Fibroblast of lung (primary cell): ENCODE results near the gene SH3GL3. TPM values are rescaled to one million over a fixed set of nuclear protein-coding genes. Genes with fewer than 3 reads are reported as not detected.

ENCODE experiments used
- DNase-seq, 2 donors: peaks; one replicate each; pipeline versions ENCODE4 v3.0.0 to v3.0.0-alpha.2; 2010; ENCODE audit warnings: low read depth in 2 of 2
- H2AFZ ChIP-seq: 2 replicates; pipeline ENCODE4 v1.5.1; 2012; ENCODE audit warnings: low read length, control low read depth, inconsistent platforms
- H3K27ac ChIP-seq: 2 replicates; pipeline ENCODE4 v1.5.1; 2011; ENCODE audit warnings: low read length, control low read depth; ENCODE audit not compliant: insufficient read depth
- H3K27me3 ChIP-seq: 2 replicates; pipeline ENCODE4 v1.5.1; 2011; ENCODE audit warnings: mild to moderate bottlenecking, low read length; ENCODE audit not compliant: control insufficient read depth, insufficient read depth
- H3K36me3 ChIP-seq: 2 replicates; pipeline ENCODE4 v1.5.1; 2011; ENCODE audit warnings: low read length; ENCODE audit not compliant: control insufficient read depth, insufficient read depth
- H3K4me1 ChIP-seq: 2 replicates; pipeline ENCODE4 v1.5.1; 2011; ENCODE audit warnings: low read length; ENCODE audit not compliant: control insufficient read depth, insufficient read depth; ENCODE audit errors: extremely low read depth
- H3K4me2 ChIP-seq: 2 replicates; pipeline ENCODE4 v1.5.1; 2011; ENCODE audit warnings: low read length, control low read depth; ENCODE audit not compliant: insufficient read depth; ENCODE audit errors: extremely low read depth
- H3K4me3 ChIP-seq, 4 experiments: fragments of 200-600 bp in 1 of 4; sonication (generic) in 1 of 4; replicated peaks in 1 of 4; 2 replicates each; pipeline ENCODE4 v1.5.1; 2011 to 2016; ENCODE audit warnings: low read length in 4 of 4, low read depth in 3 of 4, mild to moderate bottlenecking in 3 of 4, control low read depth in 2 of 4, inconsistent platforms in 1 of 4, mixed read lengths in 1 of 4; ENCODE audit not compliant: insufficient read depth in 1 of 4; ENCODE audit errors: control extremely low read depth in 1 of 4
- H3K79me2 ChIP-seq: 2 replicates; pipeline ENCODE4 v1.5.1; 2012; ENCODE audit warnings: mild to moderate bottlenecking, low read length, inconsistent platforms; ENCODE audit not compliant: control insufficient read depth, insufficient read depth
- H3K9ac ChIP-seq: 2 replicates; pipeline ENCODE4 v1.5.1; 2011; ENCODE audit warnings: mild to moderate bottlenecking, low read length, control low read depth; ENCODE audit not compliant: insufficient read depth
- H3K9me3 ChIP-seq: 2 replicates; pipeline ENCODE4 v1.5.1; 2012; ENCODE audit warnings: low read depth, low read length; ENCODE audit not compliant: control insufficient read depth, insufficient read depth
- H4K20me1 ChIP-seq: 2 replicates; pipeline ENCODE4 v1.5.1; 2011; ENCODE audit warnings: low read length; ENCODE audit not compliant: control insufficient read depth, insufficient read depth; ENCODE audit errors: extremely low read depth
- EZH2 ChIP-seq: IDR thresholded peaks from 2 replicates; pipeline ENCODE4 v1.5.1; 2012; ENCODE audit warnings: low read length, control low read depth, mild to moderate bottlenecking; ENCODE audit errors: missing control alignments
- polyA plus RNA-seq, 2 donors: library from polyadenylated mRNA; depleted of rRNA in 1 of 2; stranded (reverse) in 1 of 2; unstranded in 1 of 2; fragments of >200 nt; gene quantifications; 2 replicates each; pipeline ENCODE4 v1.2.1, GENCODE V29; 2011 to 2012; ENCODE audit warnings: missing spikeins in 1 of 2
- total RNA-seq: library from RNA; depleted of rRNA; stranded (reverse); fragments of >200 nt; gene quantifications from 2 replicates; pipeline ENCODE4 v1.2.1, GENCODE V29; 2014
- TF ChIP-seq, protein P1 (sequence below), 2 donors: IDR thresholded peaks in 1 of 2; conservative IDR thresholded peaks in 1 of 2; 1 replicate in 1 of 2; 2 replicates in 1 of 2; pipeline ENCODE4 v1.5.1; 2011 to 2012; ENCODE audit warnings: low read length in 2 of 2, control low read depth in 1 of 2, inconsistent platforms in 1 of 2, low read depth in 1 of 2, mild to moderate bottlenecking in 1 of 2

The SH3GL3 gene
- total and polyA plus RNA-seq, 2 donors (not counting 1 experiment from before 2014, with no cell fraction given): under 0.01 to 0.05 TPM

DNA sequence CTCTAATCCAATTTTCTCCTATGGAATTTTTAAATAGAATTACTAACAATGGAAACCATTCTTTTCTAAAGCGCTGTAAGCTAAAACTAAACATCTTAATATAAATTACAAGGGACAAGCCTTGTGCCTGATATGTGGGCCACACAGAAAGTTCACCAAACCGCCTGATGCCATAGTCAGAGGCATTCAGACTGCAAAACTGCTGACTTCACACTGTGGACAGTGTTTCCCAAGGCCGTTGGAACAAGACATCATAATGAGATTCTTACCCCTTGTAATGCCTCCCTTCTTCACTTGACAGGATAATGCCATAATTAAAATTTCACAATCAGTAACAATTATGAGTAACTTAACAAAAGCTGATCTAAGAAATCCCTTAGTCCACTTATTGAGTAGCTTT, 14.9 kb downstream of the SH3GL3 start:
- no peak for DNase-seq
- no peak overlapping the region for H3K9ac ChIP-seq
- no peaks in the 10 kb centered on the region for H3K79me2 ChIP-seq
- H3K4me1 ChIP-seq: no peaks in the 10 kb centered on the region
- H3K27ac ChIP-seq: no peak overlapping the region
- H3K36me3 ChIP-seq: no peaks in the 10 kb centered on the region
- H3K4me2 ChIP-seq: no peak overlapping the region
- no peaks in the 10 kb centered on the region for H4K20me1 ChIP-seq
- no peaks in the 10 kb centered on the region for H3K27me3 ChIP-seq
- H3K9me3 ChIP-seq: no peaks in the 10 kb centered on the region
- H3K4me3 ChIP-seq: no peak overlapping the region
- TF ChIP-seq, protein P1, sequence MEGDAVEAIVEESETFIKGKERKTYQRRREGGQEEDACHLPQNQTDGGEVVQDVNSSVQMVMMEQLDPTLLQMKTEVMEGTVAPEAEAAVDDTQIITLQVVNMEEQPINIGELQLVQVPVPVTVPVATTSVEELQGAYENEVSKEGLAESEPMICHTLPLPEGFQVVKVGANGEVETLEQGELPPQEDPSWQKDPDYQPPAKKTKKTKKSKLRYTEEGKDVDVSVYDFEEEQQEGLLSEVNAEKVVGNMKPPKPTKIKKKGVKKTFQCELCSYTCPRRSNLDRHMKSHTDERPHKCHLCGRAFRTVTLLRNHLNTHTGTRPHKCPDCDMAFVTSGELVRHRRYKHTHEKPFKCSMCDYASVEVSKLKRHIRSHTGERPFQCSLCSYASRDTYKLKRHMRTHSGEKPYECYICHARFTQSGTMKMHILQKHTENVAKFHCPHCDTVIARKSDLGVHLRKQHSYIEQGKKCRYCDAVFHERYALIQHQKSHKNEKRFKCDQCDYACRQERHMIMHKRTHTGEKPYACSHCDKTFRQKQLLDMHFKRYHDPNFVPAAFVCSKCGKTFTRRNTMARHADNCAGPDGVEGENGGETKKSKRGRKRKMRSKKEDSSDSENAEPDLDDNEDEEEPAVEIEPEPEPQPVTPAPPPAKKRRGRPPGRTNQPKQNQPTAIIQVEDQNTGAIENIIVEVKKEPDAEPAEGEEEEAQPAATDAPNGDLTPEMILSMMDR (conservative IDR thresholded peaks at IDR 0.05 in 1 of 2, IDR thresholded peaks at IDR 0.05 in 1 of 2; ENCODE audit: low read depth in 1 of 2, low read length in 2 of 2): no peak
- no peak for TF ChIP-seq EZH2
- no peak overlapping the region for H2AFZ ChIP-seq

DNA sequence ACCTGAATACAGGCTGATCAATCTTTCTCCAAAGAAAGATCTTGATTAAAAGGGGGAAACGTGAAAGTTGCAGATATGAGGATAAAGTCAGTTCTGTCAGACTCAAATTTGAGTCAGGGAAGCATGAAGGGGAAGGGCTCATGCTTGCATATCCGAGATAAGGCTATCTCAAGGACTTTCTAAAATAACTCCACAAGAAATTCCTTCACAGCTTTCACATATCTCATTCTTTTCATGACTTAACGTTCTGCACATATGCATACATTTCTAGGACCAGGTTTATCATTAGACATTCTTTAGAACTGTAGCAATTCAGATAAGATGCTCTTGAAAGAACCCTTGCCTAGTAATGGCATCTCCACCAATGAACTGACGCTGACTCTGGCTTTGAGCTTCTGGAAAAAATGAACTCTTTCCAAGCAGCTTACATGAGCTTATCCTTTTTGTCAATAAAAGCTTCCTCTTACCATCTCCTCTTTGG, 15.9 kb downstream of the SH3GL3 start:
- H3K4me2 ChIP-seq: no peak overlapping the region
- no peaks in the 10 kb centered on the region for H3K4me1 ChIP-seq
- H3K4me3 ChIP-seq: no peak overlapping the region
- no peaks in the 10 kb centered on the region for H3K79me2 ChIP-seq
- H3K9me3 ChIP-seq: no peaks in the 10 kb centered on the region
- H3K9ac ChIP-seq: no peak overlapping the region
- no peaks in the 10 kb centered on the region for H3K36me3 ChIP-seq
- no peak overlapping the region for H3K27ac ChIP-seq
- H3K27me3 ChIP-seq: no peaks in the 10 kb centered on the region
- TF ChIP-seq, protein P1 (conservative IDR thresholded peaks at IDR 0.05 in 1 of 2, IDR thresholded peaks at IDR 0.05 in 1 of 2; ENCODE audit: low read depth in 1 of 2, low read length in 2 of 2): no peak
- TF ChIP-seq EZH2: no peak
- no peak overlapping the region for H2AFZ ChIP-seq
- DNase-seq: no peak
- no peaks in the 10 kb centered on the region for H4K20me1 ChIP-seq

DNA sequence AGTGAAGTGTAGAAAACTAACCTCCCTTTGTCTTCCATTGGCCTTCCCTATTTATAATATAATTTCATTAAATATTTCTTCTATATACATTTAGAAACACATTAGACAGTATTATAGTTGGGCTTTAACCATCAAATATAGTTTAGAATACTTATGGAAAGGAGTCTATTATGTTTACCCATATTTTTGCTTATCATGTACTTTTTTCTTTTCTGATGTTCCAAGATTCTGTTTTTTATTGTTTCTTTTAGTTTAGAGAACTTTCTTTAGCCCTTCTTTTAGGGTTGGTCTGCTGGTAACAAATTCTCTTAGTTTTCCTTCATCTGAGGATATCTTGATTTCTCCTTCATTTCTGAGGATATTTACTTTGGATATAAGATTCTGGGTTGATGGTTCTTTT, 23.7 kb downstream of the SH3GL3 start:
- Histone ChIP-seq H3K4me1 (no peaks in the 10 kb centered on the region), H3K27ac (no peak overlapping the region), H3K9ac (no peak overlapping the region), H2AFZ (no peak overlapping the region), H3K27me3 (no peaks in the 10 kb centered on the region), H3K4me2 (no peak overlapping the region), H3K36me3 (no peaks in the 10 kb centered on the region), H4K20me1 (no peaks in the 10 kb centered on the region), H3K9me3 (no peaks in the 10 kb centered on the region), H3K79me2 (no peaks in the 10 kb centered on the region), H3K4me3 (no peak overlapping the region)
- TF ChIP-seq, protein P1 (conservative IDR thresholded peaks at IDR 0.05 in 1 of 2, IDR thresholded peaks at IDR 0.05 in 1 of 2; ENCODE audit: low read depth in 1 of 2, low read length in 2 of 2): no peak
- TF ChIP-seq EZH2: no peak
- no peak for DNase-seq
